Measurements from ENCODE around the gene FZR1.
"Not testable (repeated sequence)": the region's sequence is repeated elsewhere in the genome, so short reads cannot be mapped to it uniquely, and the experiment has no call there.

The FZR1 gene

GRCh38 chr19:3544058-3544376 lies 37.9 kb downstream of the FZR1 start:
- no peak for DNase-seq (ENCODE audit: low read depth in 1 of 2, low spot score in 1 of 2)

- peak; percentile 68 to 75 for DNase-seq (ENCODE audit: low read depth in 1 of 2, low spot score in 1 of 2)
These were observed 38.9 kb downstream of the FZR1 start for GRCh38 chr19:3544742-3545668.

- no peak for DNase-seq (ENCODE audit: low read depth in 1 of 2, low spot score in 1 of 2)
These were observed 39.5 kb downstream of the FZR1 start for GRCh38 chr19:3545669-3546034.

- DNase-seq (ENCODE audit: low read depth in 1 of 2, low spot score in 1 of 2) = no peak
These were observed 40.0 kb downstream of the FZR1 start for GRCh38 chr19:3546119-3546518.

- DNase-seq (ENCODE audit: low read depth in 1 of 2, low spot score in 1 of 2) = no peak
These were observed 41.2 kb downstream of the FZR1 start for GRCh38 chr19:3547301-3547731.

GRCh38 chr19:3547767-3548282 lies 41.7 kb downstream of the FZR1 start:
- DNase-seq (ENCODE audit: low read depth in 1 of 2, low spot score in 1 of 2) = no peak

- no peak for DNase-seq (ENCODE audit: low read depth in 1 of 2, low spot score in 1 of 2)
These were observed 42.5 kb downstream of the FZR1 start for GRCh38 chr19:3548606-3549005.

GRCh38 chr19:3549816-3550215 lies 43.7 kb downstream of the FZR1 start:
- no peak for DNase-seq (ENCODE audit: low read depth in 1 of 2, low spot score in 1 of 2)

GRCh38 chr19:3550947-3551791 lies 45.1 kb downstream of the FZR1 start:
- DNase-seq (ENCODE audit: low read depth in 1 of 2, low spot score in 1 of 2) = no peak

- DNase-seq (ENCODE audit: low read depth in 1 of 2, low spot score in 1 of 2) = no peak
These were observed 45.6 kb downstream of the FZR1 start for GRCh38 chr19:3551792-3552095.

- DNase-seq (ENCODE audit: low read depth in 1 of 2, low spot score in 1 of 2) = no peak
These were observed 48.4 kb downstream of the FZR1 start for GRCh38 chr19:3554254-3555083.

GRCh38 chr19:3555653-3556422 lies 49.7 kb downstream of the FZR1 start:
- no peak for DNase-seq (ENCODE audit: low read depth in 1 of 2, low spot score in 1 of 2)

GRCh38 chr19:3556423-3556977 lies 50.4 kb downstream of the FZR1 start:
- no peak for DNase-seq (ENCODE audit: low read depth in 1 of 2, low spot score in 1 of 2)

GRCh38 chr19:3556978-3557460 lies 50.9 kb downstream of the FZR1 start:
- DNase-seq (ENCODE audit: low read depth in 1 of 2, low spot score in 1 of 2) = peak; percentile 28 to 51

GRCh38 chr19:3557461-3558248 lies 51.5 kb downstream of the FZR1 start, which contains the start of gene MFSD12:
Gene MFSD12, minus strand, starts transcription at chr19:3557586. Its CDS starts 183 bp downstream, at chr19:3557403.
- DNase-seq (ENCODE audit: low read depth in 1 of 2, low spot score in 1 of 2) = peak; percentile 87 to 93

GRCh38 chr19:3563709-3564524 lies 57.8 kb downstream of the FZR1 start:
- no peak for DNase-seq (ENCODE audit: low read depth in 1 of 2, low spot score in 1 of 2)

GRCh38 chr19:3565139-3565538 lies 59.0 kb downstream of the FZR1 start:
- DNase-seq (ENCODE audit: low read depth in 1 of 2, low spot score in 1 of 2) = no peak

GRCh38 chr19:3570042-3570441 lies 63.9 kb downstream of the FZR1 start:
- DNase-seq (ENCODE audit: low read depth in 1 of 2, low spot score in 1 of 2) = not testable (repeated sequence)

Data from activated T-helper 1 cell treated with anti-CD3 and anti-CD28 coated beads, Interleukin-2, amount 50 U/mL, for 16 hours (primary cell).